Fibroblast of upper back skin (primary cell): ENCODE data around the gene NEUROD2.

Experiments used
- DNase-seq: peaks from one replicate; pipeline ENCODE4 v3.0.0-alpha.2; 2013

Gene NEUROD2

DNA sequence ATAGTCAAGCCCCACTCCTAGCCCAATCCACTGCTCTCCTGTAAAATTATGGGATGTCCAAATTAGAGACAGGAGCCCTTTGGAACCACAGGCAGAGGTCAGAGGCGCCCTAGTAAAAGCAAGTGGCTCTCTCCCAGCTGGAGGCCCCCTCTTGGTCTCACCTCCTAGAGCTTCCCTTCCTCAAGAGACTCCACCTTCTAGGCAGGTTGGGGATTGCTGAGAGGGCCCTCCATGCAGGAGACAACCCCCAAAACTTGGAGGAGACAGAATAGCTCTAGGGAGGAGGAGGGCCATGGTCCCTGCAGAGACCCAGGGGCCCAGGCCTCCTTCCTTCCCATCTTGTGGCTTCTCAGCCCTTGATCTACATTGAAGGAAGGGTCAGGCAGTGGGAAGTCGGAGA, 29.4 kb downstream of the NEUROD2 start:
- DNase-seq, result no peak

DNA sequence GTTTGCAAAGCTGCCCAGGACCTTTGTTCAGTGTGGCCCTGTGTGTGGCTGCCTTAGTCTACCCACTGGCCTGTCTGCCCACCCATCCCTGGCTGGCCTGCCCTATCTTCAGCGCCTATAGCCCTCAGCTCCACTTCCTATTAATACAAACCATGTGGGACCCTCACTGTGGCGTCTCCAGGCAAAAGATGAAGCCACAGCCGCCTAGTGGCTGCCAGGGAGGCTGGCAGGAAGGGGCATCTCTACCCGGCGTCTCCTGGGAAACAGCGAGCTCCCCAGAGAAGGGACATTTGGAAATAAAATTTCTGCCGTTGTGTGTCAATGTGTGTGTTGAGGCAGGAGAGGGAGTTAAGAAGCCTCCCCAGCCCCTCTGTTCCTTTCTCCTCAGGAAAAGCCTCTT, 31.5 kb downstream of the NEUROD2 start:
- peak; percentile 20 for DNase-seq

DNA sequence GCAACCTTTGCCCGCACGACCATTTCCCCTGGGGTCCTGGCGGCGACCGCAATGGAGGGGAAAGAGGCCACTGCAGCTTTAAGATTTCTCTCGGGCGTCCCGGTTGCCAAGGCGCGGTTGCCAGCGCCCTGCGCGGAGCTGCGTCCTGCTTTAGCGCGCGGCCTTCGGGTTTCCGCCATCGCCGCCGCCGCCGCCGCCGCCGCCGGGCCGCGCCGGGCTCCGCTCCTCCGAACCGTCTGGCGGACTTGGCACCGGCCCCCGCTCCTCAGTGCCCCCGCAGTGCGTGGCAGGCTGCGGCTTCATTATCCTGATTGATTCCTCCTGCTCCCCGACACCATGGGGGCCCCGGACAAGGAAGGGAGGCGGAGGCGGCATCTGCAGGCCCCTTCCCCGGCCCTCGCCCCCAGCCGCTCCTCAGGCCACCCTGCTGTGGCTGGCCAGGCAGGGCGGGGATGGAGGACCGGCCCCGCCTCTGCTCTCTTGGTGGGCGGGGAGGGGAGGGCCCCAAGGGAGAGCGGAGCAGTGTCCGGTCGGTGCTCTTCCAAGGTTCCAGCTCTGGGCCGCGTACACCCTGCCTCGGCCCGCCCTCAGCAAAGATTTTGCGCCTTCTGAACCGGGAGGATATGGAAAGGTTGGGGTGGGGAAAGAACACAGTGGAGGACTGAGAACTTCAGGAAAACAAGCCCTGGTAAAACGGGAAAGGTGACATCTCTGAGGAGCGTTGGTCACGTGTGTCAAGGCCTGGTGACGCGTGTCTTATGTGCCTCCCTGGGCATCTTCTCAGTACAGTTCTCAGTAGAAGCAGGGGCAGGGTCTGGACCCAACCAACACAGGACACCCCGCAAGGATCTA, 34.0 kb downstream of the NEUROD2 start:
- DNase-seq, result peak; percentile 43

DNA sequence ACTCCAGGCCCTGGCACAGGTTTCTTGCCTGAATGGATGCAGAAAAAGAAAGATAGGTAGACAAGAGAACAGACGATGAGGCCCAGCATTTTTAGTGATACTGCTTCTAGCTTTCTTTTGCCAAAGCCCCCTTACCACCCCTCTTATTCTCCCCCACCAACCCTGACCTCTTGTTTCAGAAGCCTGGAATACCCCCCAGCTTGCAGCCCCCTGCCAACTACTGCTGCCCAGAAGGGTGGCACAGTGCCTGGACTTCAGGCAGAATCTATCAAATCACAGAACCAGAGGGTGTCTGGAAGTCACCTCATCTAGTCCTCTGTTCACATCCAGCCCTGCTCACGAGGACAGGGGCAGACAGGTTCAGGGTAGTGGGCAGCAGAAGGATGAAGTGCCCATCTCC, 35.6 kb downstream of the NEUROD2 start:
- DNase-seq, result no peak

DNA sequence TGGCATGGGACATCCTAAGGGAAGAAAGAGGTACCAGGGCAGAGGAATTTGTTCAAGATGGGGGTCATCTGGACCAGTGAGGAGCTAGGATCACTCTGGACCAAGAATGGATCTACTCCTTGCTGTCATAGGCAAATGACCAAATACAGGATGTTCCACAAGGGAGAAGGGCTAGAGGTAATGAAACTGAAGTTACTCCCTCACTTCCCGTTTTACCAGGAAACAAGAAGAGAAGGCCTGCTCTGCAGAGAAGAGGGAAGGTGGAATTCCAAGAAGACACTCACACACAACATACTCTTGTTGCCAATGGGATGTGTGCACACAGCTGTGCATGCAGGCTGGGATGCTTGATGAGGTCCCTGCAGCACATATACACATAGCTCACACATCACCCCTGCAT, 38.6 kb downstream of the NEUROD2 start:
- DNase-seq, result no peak

DNA sequence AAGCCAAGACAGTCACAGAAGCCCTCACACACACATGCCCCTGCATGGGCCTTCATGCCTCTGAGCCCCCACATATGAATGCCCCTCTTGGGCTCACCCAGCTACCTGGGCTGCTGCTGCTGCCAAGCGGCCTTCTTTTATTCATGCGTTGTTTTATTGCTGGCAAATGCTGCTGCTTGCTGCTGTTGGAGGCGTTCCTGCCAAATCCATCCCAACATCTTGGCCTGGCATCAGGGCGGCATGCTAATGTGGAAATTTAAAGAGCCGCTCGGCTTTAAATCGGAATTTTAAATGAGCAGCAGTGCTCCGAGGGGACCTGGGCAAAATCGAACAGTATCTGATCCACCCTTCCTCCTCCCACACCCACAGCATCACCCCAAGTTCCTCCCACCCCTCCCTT, 39.0 kb downstream of the NEUROD2 start:
- no peak for DNase-seq

DNA sequence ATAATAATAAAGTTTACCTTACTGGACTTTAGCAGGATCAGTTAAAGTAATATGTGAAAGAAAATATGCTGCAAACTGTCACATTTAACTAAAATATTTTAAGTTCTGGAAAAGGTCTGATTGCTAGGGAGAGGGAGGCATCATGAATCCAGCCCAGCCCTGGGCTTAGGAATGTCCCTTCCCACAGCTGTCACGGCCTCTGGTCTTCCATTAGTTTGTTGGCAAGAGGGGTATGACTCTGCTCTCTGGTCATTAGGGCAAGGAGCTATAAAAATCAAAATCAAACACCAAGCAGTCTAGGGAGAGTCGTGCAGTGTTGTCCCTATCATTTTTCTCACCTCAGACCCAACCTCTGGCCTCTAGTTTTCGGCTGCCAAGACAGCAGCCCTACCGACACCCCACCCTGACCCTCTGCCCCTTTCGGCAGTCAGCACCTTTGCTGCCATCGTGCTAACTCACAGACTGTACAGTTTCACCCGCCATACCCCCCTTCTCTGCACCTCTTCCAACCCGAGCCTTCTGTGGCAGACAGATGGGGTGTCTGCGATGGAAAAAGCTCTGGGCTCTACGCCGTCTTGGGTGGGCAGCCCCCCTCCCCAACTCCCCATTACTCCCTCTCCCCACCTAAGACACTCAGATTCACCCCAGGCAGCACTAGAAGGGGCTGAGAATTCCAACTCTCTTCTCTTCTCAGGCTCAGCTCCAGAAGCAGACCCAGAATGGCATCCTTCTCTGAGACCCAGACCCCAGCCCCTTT, 41.4 kb downstream of the NEUROD2 start:
- no peak for DNase-seq

DNA sequence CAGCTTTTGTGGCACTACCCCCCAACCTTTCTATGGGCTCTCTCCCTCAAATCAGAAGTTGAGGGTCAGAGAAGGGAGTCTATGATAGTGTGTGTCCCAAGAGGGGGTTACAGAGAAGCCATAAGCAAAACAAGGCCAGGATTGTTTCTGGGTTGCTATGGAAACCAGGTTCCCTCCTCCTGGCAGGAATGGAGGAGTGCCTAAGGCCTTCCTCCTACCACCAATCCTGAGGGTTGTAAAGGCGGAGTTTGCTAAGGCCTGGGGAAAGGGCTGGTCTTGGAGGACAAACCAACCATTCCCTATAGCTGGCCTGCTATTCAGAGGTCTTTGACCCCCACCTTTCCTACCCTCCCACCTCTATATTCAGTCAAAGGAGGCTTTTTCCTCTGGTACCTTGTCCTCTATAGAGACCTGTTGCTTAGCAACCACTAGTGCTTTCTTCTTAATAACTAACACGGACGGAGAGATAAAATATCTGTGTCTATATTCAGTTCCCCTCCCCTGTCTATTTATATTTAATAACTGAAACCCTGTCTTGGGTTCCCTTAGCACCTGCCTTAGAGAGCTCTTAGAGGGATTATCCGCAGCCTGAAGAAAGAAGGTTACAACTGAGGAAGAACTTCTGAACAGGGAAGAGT, 43.4 kb downstream of the NEUROD2 start:
- no peak for DNase-seq

DNA sequence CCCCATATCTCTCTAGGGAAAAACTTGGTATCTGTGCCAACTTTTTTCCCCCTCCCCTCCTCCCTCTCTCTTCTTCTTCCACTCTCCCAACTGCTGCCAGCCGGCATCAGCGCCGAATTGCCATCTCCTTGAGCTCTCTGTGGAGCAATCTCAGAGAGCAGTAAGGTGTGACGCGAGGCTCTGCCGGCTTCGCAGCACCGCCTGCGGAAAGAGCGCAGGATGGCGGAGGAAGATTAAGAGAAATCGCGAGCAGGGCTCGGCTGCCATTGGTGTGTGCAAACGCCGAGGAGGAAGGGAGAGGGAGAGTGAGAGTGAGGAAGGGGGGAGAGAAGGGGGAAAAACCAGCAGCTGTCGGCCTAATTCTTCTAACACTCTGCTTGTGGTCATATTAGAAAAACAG, 44.2 kb downstream of the NEUROD2 start:
- no peak for DNase-seq

DNA sequence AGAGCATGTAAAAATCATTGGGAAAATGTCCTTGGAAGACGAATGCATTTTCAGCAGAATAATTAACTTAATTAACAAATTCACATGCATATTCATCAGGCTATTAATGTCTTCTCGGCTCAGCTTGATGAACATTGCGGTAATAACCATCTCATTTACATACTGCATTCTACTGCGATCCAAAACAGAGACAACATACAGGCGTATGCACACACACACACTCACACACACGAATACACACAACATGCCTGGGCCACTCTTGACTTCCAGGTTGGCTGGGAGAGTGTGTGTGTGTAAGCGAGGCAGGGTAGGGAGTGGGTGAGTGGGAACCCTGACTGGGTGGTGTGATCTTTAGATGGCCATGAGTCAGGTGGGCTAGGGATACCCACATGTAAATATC, 44.7 kb downstream of the NEUROD2 start:
- DNase-seq, result no peak

DNA sequence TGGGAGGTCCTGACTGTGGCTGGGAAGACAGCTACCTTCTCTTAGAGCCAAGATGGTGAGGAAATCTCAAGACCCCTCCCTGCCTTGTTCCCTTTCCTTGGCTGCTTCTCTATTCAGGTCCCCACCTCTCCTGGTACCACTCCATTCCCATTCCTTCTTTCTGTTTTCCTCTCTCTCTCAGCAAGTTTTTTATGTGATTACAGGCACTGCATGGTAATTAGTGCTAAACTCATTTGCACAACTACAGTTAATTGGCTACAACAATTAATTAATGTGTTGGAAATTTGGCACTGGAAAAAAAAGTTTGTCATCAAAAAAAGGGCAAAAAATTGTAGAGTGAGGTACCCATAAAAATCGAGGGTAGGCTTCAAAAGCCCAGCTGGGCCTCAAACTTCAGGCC, 45.3 kb downstream of the NEUROD2 start:
- DNase-seq, result no peak

DNA sequence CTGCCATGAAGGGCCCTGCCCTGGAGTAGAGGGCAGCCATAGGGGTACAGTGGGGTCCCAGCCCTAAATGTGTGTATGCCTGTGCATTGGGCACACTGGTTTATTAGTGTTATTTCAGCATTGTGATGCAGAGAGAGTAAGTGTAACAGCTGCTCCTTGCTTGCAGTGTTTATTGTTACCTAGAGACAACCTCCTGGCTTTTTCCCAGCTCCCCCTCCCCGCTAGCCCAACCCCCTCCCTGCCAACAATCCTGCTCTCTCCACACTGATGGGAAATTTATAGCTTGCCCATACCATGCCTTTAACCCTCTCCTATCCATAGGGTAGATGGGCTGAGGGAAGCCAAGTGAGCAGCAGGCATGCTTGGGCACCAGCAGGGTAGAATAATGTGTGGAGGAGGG, 51.3 kb downstream of the NEUROD2 start:
- DNase-seq, result no peak

DNA sequence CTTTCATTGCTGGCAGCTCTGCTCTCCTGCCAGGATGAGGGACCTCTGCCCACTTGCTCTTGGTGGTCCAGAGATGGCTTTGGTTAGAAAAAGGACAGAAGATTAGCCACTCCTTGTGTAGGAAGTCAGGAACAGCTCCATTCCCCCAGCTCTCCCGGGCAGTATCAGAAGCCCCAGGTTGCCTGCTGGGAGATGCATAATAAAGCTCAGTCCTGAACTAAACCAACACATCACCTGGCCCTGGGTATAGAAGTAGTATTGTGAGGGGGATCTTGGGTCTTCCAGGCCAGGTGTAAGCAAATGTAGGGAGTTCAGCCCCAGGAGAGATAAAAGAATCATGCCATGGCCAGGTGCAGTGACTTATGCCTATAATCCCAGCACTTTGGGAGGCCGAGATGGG, 52.4 kb downstream of the NEUROD2 start:
- no peak for DNase-seq
